Anterior cingulate cortex (tissue), 58 donors: ENCODE results near the gene MAGI1.

Experiments
- DNase-seq, 58 donors: peaks; one replicate each; lab custom pipeline; 2025; lab: John Stamatoyannopoulos, UW

The MAGI1 gene

GRCh38 chr3:65778968-65779367 is 259.8 kb downstream of the MAGI1 start:
- DNase-seq: no peak

GRCh38 chr3:65777050-65777449 is 261.7 kb downstream of the MAGI1 start:
- no peak for DNase-seq

- peak in 1 of 58 donors; percentile 35 for DNase-seq
Measured at GRCh38 chr3:65776494-65776893, 262.2 kb downstream of the MAGI1 start.

- DNase-seq: no peak
Measured at GRCh38 chr3:65776081-65776480, 262.6 kb downstream of the MAGI1 start.

- no peak for DNase-seq
Measured at GRCh38 chr3:65772758-65773157, 266.0 kb downstream of the MAGI1 start.

- DNase-seq: no peak
Measured at GRCh38 chr3:65767551-65767950, 271.2 kb downstream of the MAGI1 start.

GRCh38 chr3:65762235-65762580 is 276.5 kb downstream of the MAGI1 start:
- no peak for DNase-seq

- DNase-seq: peak in 9 of 58 donors; percentile 4 to 59 (median 14)
Measured at GRCh38 chr3:65761446-65762234, 277.1 kb downstream of the MAGI1 start.

GRCh38 chr3:65758876-65759598 is 279.7 kb downstream of the MAGI1 start:
- DNase-seq: peak in 1 of 58 donors; percentile 12

GRCh38 chr3:65758438-65758837 is 280.3 kb downstream of the MAGI1 start:
- DNase-seq: peak in 3 of 58 donors; percentile 2 to 15 (median 12)

GRCh38 chr3:65752636-65753035 is 286.1 kb downstream of the MAGI1 start:
- no peak for DNase-seq

GRCh38 chr3:65751123-65751700 is 287.5 kb downstream of the MAGI1 start:
- DNase-seq: peak in 52 of 58 donors; percentile 13 to 82 (median 50)

GRCh38 chr3:65749066-65749465 is 289.7 kb downstream of the MAGI1 start:
- no peak for DNase-seq

- no peak for DNase-seq
Measured at GRCh38 chr3:65748326-65748725, 290.4 kb downstream of the MAGI1 start.

GRCh38 chr3:65746848-65747247 is 291.9 kb downstream of the MAGI1 start:
- DNase-seq: no peak

GRCh38 chr3:65745306-65745705 is 293.4 kb downstream of the MAGI1 start:
- DNase-seq: no peak

GRCh38 chr3:65742914-65743313 is 295.8 kb downstream of the MAGI1 start:
- no peak for DNase-seq

GRCh38 chr3:65741540-65741939 is 297.2 kb downstream of the MAGI1 start:
- no peak for DNase-seq

GRCh38 chr3:65739901-65740541 is 298.7 kb downstream of the MAGI1 start:
- DNase-seq: no peak

GRCh38 chr3:65734792-65735191 is 303.9 kb downstream of the MAGI1 start:
- DNase-seq: no peak

GRCh38 chr3:65734382-65734781 is 304.3 kb downstream of the MAGI1 start:
- DNase-seq: no peak
